A549 (cell line): ENCODE data around the gene PDIA6. TPM values are rescaled to one million over a fixed set of nuclear protein-coding genes. Genes with fewer than 3 reads are reported as not detected.

Experiments used
- ATAC-seq, 2 experiments: fragments of 200-7000 bp in 1 of 2; fragments of >200 bp in 1 of 2; cut with Nextera tagmentation in 1 of 2; cut with Tn5 transposase in 1 of 2; 3 replicates each; pipeline versions ENCODE4 v1.8.0 to v1.9.1; 2018 to 2020; ENCODE audit warnings: mild to moderate bottlenecking in 1 of 2, moderate library complexity in 1 of 2
- CTCF ChIA-PET: fragments of 300-600 bp; sonication (Branson Sonifier 250); formaldehyde crosslinking; extraction: SDS; loops from one replicate; lab custom pipeline; 2021; ENCODE audit warnings: antibody characterized with exemption, inconsistent platforms; lab: Yijun Ruan, JAX
- POLR2A ChIA-PET: fragments of 350-600 bp; formaldehyde crosslinking; extraction: SDS; loops from one replicate; lab custom pipeline; 2021; ENCODE audit warnings: antibody characterized with exemption, inconsistent platforms; lab: Yijun Ruan, JAX
- DNase-seq, 2 experiments: peaks; one replicate each; pipeline versions ENCODE4 v3.0.0 to v3.0.0-alpha.2; 2011 to 2016; ENCODE audit warnings: low read depth in 1 of 2, low spot score in 1 of 2
- FAIRE-seq: peaks from 2 replicates; lab custom pipeline; 2011; peaks lifted over from hg19 to GRCh38; lab: Jason Lieb, UNC
- H3K27ac ChIP-seq, 2 experiments: fragments of >200 bp; sonication (Bioruptor Twin); formaldehyde crosslinking; 3 replicates each; pipeline ENCODE4 v1.5.1; 2016 to 2017
- H3K4me1 ChIP-seq: fragments of >200 bp; sonication (Bioruptor Twin); formaldehyde crosslinking; 3 replicates; pipeline ENCODE4 v1.6.1; 2016
- H3K4me2 ChIP-seq: fragments of >200 bp; sonication (Bioruptor Twin); formaldehyde crosslinking; 3 replicates; pipeline ENCODE4 v1.6.1; 2016
- H3K4me3 ChIP-seq: fragments of >200 bp; sonication (Bioruptor Twin); formaldehyde crosslinking; 3 replicates; pipeline ENCODE4 v1.5.1; 2016
- H3K9me3 ChIP-seq: fragments of >200 bp; sonication (Bioruptor Twin); formaldehyde crosslinking; 3 replicates; pipeline ENCODE4 v1.6.1; 2016
- BHLHE40 ChIP-seq: IDR thresholded peaks from 2 replicates; pipeline ENCODE4 v1.6.1; 2012; ENCODE audit warnings: low read depth, low read length, inconsistent platforms
- CBX2 ChIP-seq: fragments of 200-600 bp; sonication (generic); IDR thresholded peaks from 2 replicates; pipeline ENCODE4 v1.6.1; 2016; ENCODE audit warnings: low read depth, mild to moderate bottlenecking, borderline replicate concordance
- CBX8 ChIP-seq: fragments of 200-600 bp; sonication (generic); IDR thresholded peaks from 2 replicates; pipeline ENCODE4 v1.6.1; 2016
- CHD4 ChIP-seq: fragments of 200-600 bp; sonication (generic); IDR thresholded peaks from 2 replicates; pipeline ENCODE4 v1.6.1; 2016; ENCODE audit warnings: antibody characterized with exemption, mild to moderate bottlenecking, borderline replicate concordance
- EHMT2 ChIP-seq: fragments of 200-600 bp; sonication (generic); IDR thresholded peaks from 2 replicates; pipeline ENCODE4 v1.6.1; 2016; ENCODE audit warnings: antibody characterized with exemption, low read depth, mild to moderate bottlenecking, moderate library complexity
- FOSB ChIP-seq: fragments of 250-450 bp; sonication (Bioruptor Pico); IDR thresholded peaks from 2 replicates; pipeline ENCODE4 v1.5.0; 2020; ENCODE audit warnings: mild to moderate bottlenecking, moderate library complexity
- FOXS1 ChIP-seq: fragments of 250-450 bp; sonication (Bioruptor Pico); IDR thresholded peaks from 2 replicates; pipeline ENCODE4 v1.5.0; 2020; ENCODE audit warnings: mild to moderate bottlenecking, moderate library complexity
- HEYL ChIP-seq: fragments of 250-450 bp; sonication (Bioruptor Pico); IDR thresholded peaks from 2 replicates; pipeline ENCODE4 v1.8.0; 2021; ENCODE audit warnings: mild to moderate bottlenecking, moderate library complexity
- HMGXB4 ChIP-seq: fragments of 250-450 bp; sonication (Bioruptor Pico); IDR thresholded peaks from 2 replicates; pipeline ENCODE4 v1.5.0; 2021; ENCODE audit warnings: mild to moderate bottlenecking, moderate library complexity, borderline replicate concordance
- JUNB ChIP-seq: fragments of >200 bp; sonication (Bioruptor Twin); formaldehyde crosslinking; IDR thresholded peaks from 2 replicates; pipeline ENCODE4 v1.6.1; 2016
- KDM1A ChIP-seq: fragments of 200-600 bp; sonication (generic); IDR thresholded peaks from 2 replicates; pipeline ENCODE4 v1.6.1; 2016; ENCODE audit warnings: low read depth, mild to moderate bottlenecking
- MAFK ChIP-seq: fragments of 450-650 bp; IDR thresholded peaks from 2 replicates; pipeline ENCODE4 v1.6.1; 2014; ENCODE audit not compliant: partially characterized antibody
- MAX ChIP-seq: IDR thresholded peaks from 2 replicates; pipeline ENCODE4 v1.6.1; 2012
- NFE2L2 ChIP-seq: fragments of 150-350 bp; conservative IDR thresholded peaks from 2 replicates; pipeline ENCODE4 v1.6.1; 2014; ENCODE audit warnings: low read length
- POLR2AphosphoS2 ChIP-seq: conservative IDR thresholded peaks from 2 replicates; pipeline ENCODE4 v1.6.1; 2012; ENCODE audit warnings: low read length, improper control_type of control experiment, inconsistent platforms
- RAD21 ChIP-seq, 2 experiments: fragments of >200 bp in 1 of 2; sonication (Bioruptor Twin) in 1 of 2; formaldehyde crosslinking in 1 of 2; IDR thresholded peaks in 1 of 2; conservative IDR thresholded peaks in 1 of 2; 2 replicates in 1 of 2; 3 replicates in 1 of 2; pipeline ENCODE4 v1.6.1; 2012 to 2018; ENCODE audit warnings: inconsistent platforms in 1 of 2
- USF2 ChIP-seq: fragments of 450-650 bp; IDR thresholded peaks from 2 replicates; pipeline ENCODE4 v1.6.1; 2014; ENCODE audit warnings: antibody characterized with exemption
- ZC3H11A ChIP-seq: fragments of 450-650 bp; IDR thresholded peaks from 2 replicates; pipeline ENCODE4 v1.6.1; 2014; ENCODE audit warnings: antibody characterized with exemption, mild to moderate bottlenecking
- ZFP36 ChIP-seq: fragments of 450-650 bp; IDR thresholded peaks from 2 replicates; pipeline ENCODE4 v1.6.1; 2014; ENCODE audit warnings: borderline replicate concordance; ENCODE audit not compliant: partially characterized antibody
- ZNF302 ChIP-seq: fragments of 250-450 bp; sonication (Bioruptor Pico); IDR thresholded peaks from 2 replicates; pipeline ENCODE4 v1.9.0; 2021; ENCODE audit warnings: inconsistent platforms, mild to moderate bottlenecking, moderate library complexity
- ZSCAN20 ChIP-seq: fragments of 250-450 bp; sonication (Bioruptor Pico); IDR thresholded peaks from 2 replicates; pipeline ENCODE4 v1.8.0; 2022; ENCODE audit warnings: mild to moderate bottlenecking, moderate library complexity
- WGBS: methylation state at CpG from one replicate; pipeline ENCODE4 v1.1.6; 2017; ENCODE audit errors: missing lambda C conversion rate; 5-methylcytosine and 5-hydroxymethylcytosine counted together
- polyA plus RNA-seq, 4 experiments: library from polyadenylated mRNA; depleted of rRNA in 3 of 4; stranded (reverse); fragments of >200 nt; fragmentation: RNase III in 1 of 4; extraction: RNeasy Plus Mini Kit Qiagen cat#74134 plus additional on column Dnase treatment in 1 of 4; gene quantifications; 2 replicates in 3 of 4; 3 replicates in 1 of 4; pipeline ENCODE4 v1.2.3, GENCODE V29; 2011 to 2017

The PDIA6 gene
- polyA plus RNA-seq, 2 of the 4 experiments (the other 2 are of a cell fraction) = 322 to 442 TPM

- H3K4me2 ChIP-seq = no peak overlapping the region
- H3K27ac ChIP-seq = no peak overlapping the region
- ATAC-seq (no peak), FAIRE-seq (no peak), DNase-seq (no peak)
- TF ChIP-seq POLR2AphosphoS2 (no peak), CBX8 (no peak), NFE2L2 (no peak), RAD21 (conservative IDR thresholded peaks at IDR 0.05 in 1 of 2, IDR thresholded peaks at IDR 0.05 in 1 of 2) (no peak), ZSCAN20 (no peak)
- no peaks in the 10 kb centered on the region for H3K4me1 ChIP-seq
- CTCF ChIA-PET = interaction anchor here (1.2 to 5.6 kb wide), 7 partner anchors 8 to 307 kb away, joined by 3 to 85 read pairs (median 22); a partner anchor contains a TSS
- 29% methylated on average over 4 of the region's 4 CpGs for WGBS
- H3K4me3 ChIP-seq = no peak overlapping the region
- H3K9me3 ChIP-seq = peaks cover 5% of the 10 kb centered on the region; the same call in 1 of the 3 replicates
- POLR2A ChIA-PET = no interaction called here
Measured at GRCh38 chr2:10824191-10824590, 11.6 kb upstream of the PDIA6 start.

- no peaks in the 10 kb centered on the region for H3K4me1 ChIP-seq
- ChIA-PET POLR2A (no interaction called here), CTCF (interaction anchor here (0.6 to 5.6 kb wide), 4 partner anchors 11 to 556 kb away, joined by 3 to 85 read pairs (median 39); a partner anchor contains a TSS)
- H3K4me2 ChIP-seq = no peak overlapping the region
- no peak for TF ChIP-seq ZFP36
- TF ChIP-seq MAFK = peak; percentile 5
- H3K9me3 ChIP-seq = peaks cover 5% of the 10 kb centered on the region; the same call in 1 of the 3 replicates
- 62% methylated on average over 13 of the region's 13 CpGs for WGBS
- DNase-seq = no peak
- FAIRE-seq = no peak
- no peak overlapping the region for H3K27ac ChIP-seq
- H3K4me3 ChIP-seq = no peak overlapping the region
- ATAC-seq = no peak
Measured at GRCh38 chr2:10820978-10821695, 8.6 kb upstream of the PDIA6 start.

GRCh38 chr2:10820562-10820961 lies 8.0 kb upstream of the PDIA6 start:
- ATAC-seq (no peak), FAIRE-seq (no peak), DNase-seq (no peak)
- no peaks in the 10 kb centered on the region for H3K4me1 ChIP-seq
- TF ChIP-seq ZSCAN20 (no peak), USF2 (no peak), JUNB (no peak), CHD4 (no peak)
- H3K4me3 ChIP-seq = no peak overlapping the region
- H3K9me3 ChIP-seq = peaks cover 3% of the 10 kb centered on the region; the same call in 1 of the 3 replicates
- ChIA-PET POLR2A (no interaction called here), CTCF (interaction anchor here (0.6 to 5.6 kb wide), 7 partner anchors 12 to 556 kb away, joined by 3 to 85 read pairs (median 5); a partner anchor contains a TSS)
- H3K27ac ChIP-seq = no peak overlapping the region
- H3K4me2 ChIP-seq = no peak overlapping the region
- 35% methylated on average over 8 of the region's 8 CpGs for WGBS

GRCh38 chr2:10819714-10820314 lies 7.2 kb upstream of the PDIA6 start:
- Histone ChIP-seq H3K9me3 (0 out of 3 replicates have a peak, but pooled peaks cover 2% of the 10 kb centered on the region), H3K4me2 (no peak overlapping the region), H3K4me1 (no peaks in the 10 kb centered on the region), H3K4me3 (no peak overlapping the region), H3K27ac (no peak overlapping the region)
- ATAC-seq = no peak
- WGBS = 70% methylated on average over 12 of the region's 12 CpGs
- ChIA-PET CTCF (interaction anchor here (0.6 to 5.6 kb wide), 7 partner anchors 13 to 321 kb away, joined by 3 to 85 read pairs (median 5); a partner anchor contains a TSS), POLR2A (no interaction called here)
- no peak for TF ChIP-seq KDM1A
- no peak for TF ChIP-seq MAX
- FAIRE-seq = no peak
- DNase-seq = no peak

- no peak overlapping the region for H3K4me2 ChIP-seq
- TF ChIP-seq FOSB (CRISPR knock-in tag) = no peak
- no peak for TF ChIP-seq CBX2
- TF ChIP-seq HEYL = no peak
- no peak for TF ChIP-seq BHLHE40
- no peak for TF ChIP-seq FOXS1 (CRISPR knock-in tag)
- no peak for TF ChIP-seq HMGXB4
- no peak for TF ChIP-seq ZNF302 (CRISPR knock-in tag)
- no peak for TF ChIP-seq ZC3H11A
- TF ChIP-seq EHMT2 = no peak
- TF ChIP-seq, all 56 proteins: peak for 0
- DNase-seq (no peak), ATAC-seq (no peak), FAIRE-seq (no peak)
- 58% methylated on average over 3 of the region's 3 CpGs for WGBS
- no peak overlapping the region for H3K4me3 ChIP-seq
- ChIA-PET CTCF (interaction anchor here (1.4 to 5.3 kb wide), 3 partner anchors 12 to 312 kb away, joined by 3 to 55 read pairs (median 24); a partner anchor contains a TSS), POLR2A (no interaction called here)
- H3K27ac ChIP-seq = no peak overlapping the region
- no peaks in the 10 kb centered on the region for H3K9me3 ChIP-seq
- no peaks in the 10 kb centered on the region for H3K4me1 ChIP-seq
Measured at GRCh38 chr2:10818984-10819383, 6.4 kb upstream of the PDIA6 start.
